OCI-LY3 (cell line): ENCODE data around the gene ATP8B4.
"Not testable (repeated sequence)": the region's sequence is repeated elsewhere in the genome, so short reads cannot be mapped to it uniquely, and the experiment has no call there.

ENCODE experiments used
- H2AFZ ChIP-seq: fragments of 200-600, 300-600 bp; shearing (Covaris generic); 2 replicates; pipeline ENCODE4 v1.6.0; 2014; ENCODE audit warnings: antibody characterized with exemption, low read depth, low read length
- H3K27ac ChIP-seq: fragments of 200-600, 300-600 bp; sonication (generic); 2 replicates; pipeline ENCODE4 v1.5.1; 2014; ENCODE audit warnings: mild to moderate bottlenecking, low read length, moderate library complexity, mixed read lengths
- H3K27me3 ChIP-seq: fragments of 200-600, 300-600 bp; sonication (generic); 2 replicates; pipeline ENCODE4 v1.6.1; 2014; ENCODE audit warnings: low read depth, low read length, mixed read lengths
- H3K36me3 ChIP-seq: fragments of 200-600, 300-600 bp; sonication (generic); replicated peaks from 2 replicates; pipeline ENCODE3; 2014; ENCODE audit warnings: low read depth, low read length, mixed read lengths
- H3K4me1 ChIP-seq: fragments of 300-600, 200-600 bp; sonication (generic); 2 replicates; pipeline ENCODE4 v1.6.1; 2014; ENCODE audit warnings: low read length, mixed read lengths
- H3K4me2 ChIP-seq: fragments of 200-600, 300-600 bp; sonication (generic); 2 replicates; pipeline ENCODE4 v1.6.1; 2014; ENCODE audit warnings: low read length, mixed read lengths
- H3K4me3 ChIP-seq: fragments of 300-600, 200-600 bp; sonication (generic); 2 replicates; pipeline ENCODE4 v1.5.1; 2014; ENCODE audit warnings: antibody characterized with exemption, mild to moderate bottlenecking, low read length, moderate library complexity
- H3K79me2 ChIP-seq: fragments of 300-600, 200-600 bp; shearing (Covaris generic); 2 replicates; pipeline ENCODE4 v1.6.1; 2014; ENCODE audit warnings: mild to moderate bottlenecking, low read length, mixed read lengths
- H3K9ac ChIP-seq: fragments of 300-600, 200-600 bp; shearing (Covaris generic); 2 replicates; pipeline ENCODE4 v1.6.0; 2014; ENCODE audit warnings: mild to moderate bottlenecking, low read length, moderate library complexity
- H3K9me3 ChIP-seq: fragments of 200-600, 300-600 bp; shearing (Covaris generic); 2 replicates; pipeline ENCODE4 v1.6.1; 2014; ENCODE audit warnings: low read length, mixed read lengths; ENCODE audit not compliant: insufficient read depth
- H4K20me1 ChIP-seq: fragments of 200-600, 300-600 bp; sonication (generic); 2 replicates; pipeline ENCODE4 v1.6.1; 2016; ENCODE audit warnings: low read length, mixed read lengths; ENCODE audit not compliant: insufficient read depth
- EZH2phosphoT487 ChIP-seq: fragments of 200-600 bp; shearing (Covaris generic); IDR thresholded peaks from 2 replicates; pipeline ENCODE4 v1.6.1; 2018; ENCODE audit warnings: antibody characterized with exemption, mixed run types, low read depth
- TF ChIP-seq, protein P1 (sequence below): fragments of 200-600, 300-600 bp; sonication (generic); IDR thresholded peaks from 2 replicates; pipeline ENCODE4 v1.5.1; 2014; ENCODE audit warnings: antibody characterized with exemption, low read length, low read depth

The ATP8B4 gene

DNA sequence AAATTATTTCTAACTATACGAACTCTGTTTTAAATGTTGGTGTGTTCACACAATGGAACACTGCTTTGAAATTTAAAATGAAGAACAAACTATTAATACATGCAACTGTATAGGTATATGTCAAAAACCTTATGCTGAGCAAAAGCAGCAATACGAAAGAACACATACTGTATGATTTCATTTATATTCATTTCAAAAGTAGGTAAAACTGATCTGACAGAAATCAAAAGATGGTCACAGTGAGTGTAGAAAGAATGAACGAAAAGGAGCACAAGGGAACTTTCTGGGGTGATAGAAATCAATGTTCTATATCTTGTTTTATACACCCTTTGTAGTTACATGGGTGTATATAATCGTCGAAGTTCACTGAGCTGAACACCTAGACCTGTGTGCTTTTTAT lies 12.6 kb downstream of the ATP8B4 start:
- Histone ChIP-seq H3K9me3 (no peaks in the 10 kb centered on the region), H4K20me1 (no peaks in the 10 kb centered on the region), H3K4me3 (no peak overlapping the region), H3K27ac (no peak overlapping the region), H3K79me2 (no peaks in the 10 kb centered on the region), H2AFZ (no peak overlapping the region), H3K9ac (no peak overlapping the region), H3K4me1 (peaks cover 18% of the 10 kb centered on the region), H3K36me3 (no peaks in the 10 kb centered on the region), H3K4me2 (no peak overlapping the region), H3K27me3 (peaks cover 3% of the 10 kb centered on the region; the same call in 1 of the 2 replicates)
- TF ChIP-seq, protein P1, sequence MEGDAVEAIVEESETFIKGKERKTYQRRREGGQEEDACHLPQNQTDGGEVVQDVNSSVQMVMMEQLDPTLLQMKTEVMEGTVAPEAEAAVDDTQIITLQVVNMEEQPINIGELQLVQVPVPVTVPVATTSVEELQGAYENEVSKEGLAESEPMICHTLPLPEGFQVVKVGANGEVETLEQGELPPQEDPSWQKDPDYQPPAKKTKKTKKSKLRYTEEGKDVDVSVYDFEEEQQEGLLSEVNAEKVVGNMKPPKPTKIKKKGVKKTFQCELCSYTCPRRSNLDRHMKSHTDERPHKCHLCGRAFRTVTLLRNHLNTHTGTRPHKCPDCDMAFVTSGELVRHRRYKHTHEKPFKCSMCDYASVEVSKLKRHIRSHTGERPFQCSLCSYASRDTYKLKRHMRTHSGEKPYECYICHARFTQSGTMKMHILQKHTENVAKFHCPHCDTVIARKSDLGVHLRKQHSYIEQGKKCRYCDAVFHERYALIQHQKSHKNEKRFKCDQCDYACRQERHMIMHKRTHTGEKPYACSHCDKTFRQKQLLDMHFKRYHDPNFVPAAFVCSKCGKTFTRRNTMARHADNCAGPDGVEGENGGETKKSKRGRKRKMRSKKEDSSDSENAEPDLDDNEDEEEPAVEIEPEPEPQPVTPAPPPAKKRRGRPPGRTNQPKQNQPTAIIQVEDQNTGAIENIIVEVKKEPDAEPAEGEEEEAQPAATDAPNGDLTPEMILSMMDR: no peak
- no peak for TF ChIP-seq EZH2phosphoT487

DNA sequence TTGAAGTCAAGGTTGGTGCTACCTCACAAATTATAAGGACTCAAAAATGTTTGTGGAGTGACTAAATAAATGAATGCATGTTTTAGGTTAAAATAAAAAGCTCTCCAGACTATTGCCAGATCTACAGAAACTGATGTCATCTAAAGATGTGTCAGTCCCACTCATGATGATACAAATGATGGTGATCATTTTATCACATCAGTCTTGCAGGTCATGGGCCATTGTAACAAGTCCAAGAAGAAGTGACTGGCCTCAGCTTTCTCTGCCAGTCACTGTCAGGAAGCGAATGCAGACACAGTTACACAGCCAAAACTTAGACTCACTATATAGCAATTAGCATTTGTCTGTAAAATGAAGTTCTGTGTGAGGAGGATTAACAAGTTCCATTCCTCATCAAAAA lies 18.5 kb downstream of the ATP8B4 start:
- H3K4me3 ChIP-seq: no peak overlapping the region
- no peaks in the 10 kb centered on the region for H3K4me1 ChIP-seq
- TF ChIP-seq EZH2phosphoT487: no peak
- TF ChIP-seq, protein P1: no peak
- H3K27me3 ChIP-seq: no peaks in the 10 kb centered on the region
- H3K79me2 ChIP-seq: no peaks in the 10 kb centered on the region
- no peaks in the 10 kb centered on the region for H3K9me3 ChIP-seq
- H3K9ac ChIP-seq: no peak overlapping the region
- no peak overlapping the region for H3K4me2 ChIP-seq
- no peaks in the 10 kb centered on the region for H3K36me3 ChIP-seq
- H2AFZ ChIP-seq: no peak overlapping the region
- no peak overlapping the region for H3K27ac ChIP-seq
- no peaks in the 10 kb centered on the region for H4K20me1 ChIP-seq

DNA sequence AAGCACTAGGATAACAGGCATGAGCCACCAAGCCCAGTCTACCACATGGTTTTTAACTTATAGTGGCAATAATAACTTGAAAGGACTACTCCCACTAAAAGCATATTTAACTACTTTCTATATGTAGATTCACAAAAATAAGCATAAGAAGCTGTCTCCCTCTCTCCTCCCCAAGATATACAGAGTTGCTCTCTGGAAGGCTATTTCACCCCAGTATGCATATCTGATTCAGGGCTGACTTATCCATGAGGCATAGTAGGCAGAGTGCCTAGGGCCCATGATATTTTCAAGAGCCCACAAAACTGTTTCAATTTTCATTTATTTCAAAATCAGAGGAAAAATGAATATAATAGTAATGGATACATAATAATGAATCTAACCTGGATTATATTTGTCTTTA lies 20.5 kb downstream of the ATP8B4 start:
- no peaks in the 10 kb centered on the region for H3K27me3 ChIP-seq
- H3K36me3 ChIP-seq: no peaks in the 10 kb centered on the region
- no peaks in the 10 kb centered on the region for H3K79me2 ChIP-seq
- no peak for TF ChIP-seq EZH2phosphoT487
- TF ChIP-seq, protein P1: no peak
- no peak overlapping the region for H3K4me3 ChIP-seq
- no peak overlapping the region for H3K9ac ChIP-seq
- H2AFZ ChIP-seq: no peak overlapping the region
- H3K4me2 ChIP-seq: no peak overlapping the region
- H4K20me1 ChIP-seq: no peaks in the 10 kb centered on the region
- H3K4me1 ChIP-seq: no peaks in the 10 kb centered on the region
- H3K27ac ChIP-seq: no peak overlapping the region
- no peaks in the 10 kb centered on the region for H3K9me3 ChIP-seq

DNA sequence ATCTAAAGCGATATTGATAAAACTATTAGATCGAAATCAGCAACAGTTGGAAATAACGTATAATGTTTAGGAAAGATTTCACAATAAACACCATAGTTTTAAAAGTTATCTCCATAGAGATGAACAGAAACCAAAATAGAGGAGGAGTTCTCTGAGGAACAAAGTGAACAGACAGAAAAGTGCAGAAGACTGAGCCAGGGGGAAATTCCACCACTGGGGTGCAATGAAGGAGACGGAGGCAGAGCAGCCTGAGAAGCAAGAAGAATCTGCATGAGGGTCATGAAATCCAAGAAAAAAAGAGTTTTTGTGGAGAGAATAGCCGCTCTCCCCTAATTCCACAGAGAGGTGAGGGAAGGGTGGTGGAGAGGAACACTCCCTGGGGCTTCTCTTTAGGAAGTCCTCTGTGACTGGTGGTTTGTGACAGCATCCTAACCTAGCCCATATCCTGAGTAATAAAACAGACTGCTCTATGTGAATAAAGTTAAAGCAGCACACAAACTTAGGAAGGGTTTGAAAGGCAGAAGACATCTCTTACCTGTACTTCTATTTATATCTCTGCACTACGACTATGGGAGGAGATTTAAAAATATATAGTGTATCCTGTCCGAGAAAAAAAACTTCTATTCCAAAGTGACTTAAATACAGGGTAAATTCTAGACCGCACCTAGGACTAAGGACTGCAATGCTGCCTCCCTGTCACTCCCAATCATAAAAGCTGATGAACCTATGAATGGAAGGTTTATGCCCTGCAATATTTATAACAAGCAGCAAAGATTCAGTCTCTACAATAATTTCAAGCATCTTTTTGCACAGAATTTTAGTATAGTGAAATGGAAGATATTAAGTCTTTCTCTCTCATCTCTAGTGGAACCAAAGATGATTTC lies 22.9 kb downstream of the ATP8B4 start:
- Histone ChIP-seq H3K4me2 (no peak overlapping the region), H3K4me1 (no peaks in the 10 kb centered on the region), H3K79me2 (no peaks in the 10 kb centered on the region), H2AFZ (no peak overlapping the region), H3K9me3 (no peaks in the 10 kb centered on the region), H3K4me3 (no peak overlapping the region), H3K9ac (no peak overlapping the region), H3K36me3 (no peaks in the 10 kb centered on the region), H4K20me1 (no peaks in the 10 kb centered on the region), H3K27ac (no peak overlapping the region), H3K27me3 (no peaks in the 10 kb centered on the region)
- TF ChIP-seq, protein P1: no peak
- no peak for TF ChIP-seq EZH2phosphoT487

DNA sequence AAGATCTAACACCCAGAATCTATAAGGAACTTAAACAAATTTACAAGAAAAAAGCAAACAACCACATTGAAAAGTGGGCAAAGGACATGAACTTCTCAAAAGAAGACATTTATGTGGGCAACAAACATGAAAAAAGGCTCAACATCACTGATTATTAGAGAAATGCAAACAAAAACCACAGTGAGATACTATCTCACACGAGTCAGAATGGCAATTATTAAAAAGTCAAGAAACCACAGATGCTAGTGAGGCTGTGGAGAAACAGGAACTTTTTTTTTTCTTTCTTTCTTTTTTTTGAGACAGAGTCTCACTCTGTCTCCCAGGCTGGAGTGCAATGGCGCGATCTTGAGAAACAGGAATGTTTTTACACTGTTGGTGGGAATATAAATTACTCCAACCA lies 29.6 kb downstream of the ATP8B4 start:
- H3K4me3 ChIP-seq, H3K4me2 ChIP-seq, H3K27me3 ChIP-seq, H3K27ac ChIP-seq, H3K4me1 ChIP-seq, H3K36me3 ChIP-seq, H3K79me2 ChIP-seq, H2AFZ ChIP-seq, H3K9me3 ChIP-seq, H3K9ac ChIP-seq, H4K20me1 ChIP-seq: not testable (repeated sequence)
